GM12875 (cell line): Measurements from ENCODE around the gene ROBO1.
A peak's percentile ranks its signal among the peaks of the same experiment; 100 is the strongest.
"Not testable (repeated sequence)": the region's sequence is repeated elsewhere in the genome, so short reads cannot be mapped to it uniquely, and the experiment has no call there.

Experiments used
- H3K4me3 ChIP-seq: one replicate; pipeline ENCODE4 v1.5.1; 2011; ENCODE audit warnings: low read depth, low read length, control low read depth
- CTCF ChIP-seq: IDR thresholded peaks from 2 replicates; pipeline ENCODE4 v1.5.1; 2011; ENCODE audit warnings: low read depth, mild to moderate bottlenecking, control low read depth, inconsistent platforms, low read length, moderate library complexity, borderline replicate concordance; ENCODE audit not compliant: insufficient read depth

ROBO1 gene

GRCh38 chr3:79515072-79515471, 252.7 kb downstream of the ROBO1 start:
- TF ChIP-seq CTCF: no peak
- H3K4me3 ChIP-seq: no peak overlapping the region

GRCh38 chr3:79514069-79514468, 253.7 kb downstream of the ROBO1 start:
- no peak overlapping the region for H3K4me3 ChIP-seq
- no peak for TF ChIP-seq CTCF

GRCh38 chr3:79506751-79507150, 261.0 kb downstream of the ROBO1 start:
- TF ChIP-seq CTCF: no peak
- H3K4me3 ChIP-seq: no peak overlapping the region

GRCh38 chr3:79502216-79502681, 265.5 kb downstream of the ROBO1 start:
- H3K4me3 ChIP-seq: not testable (repeated sequence)

GRCh38 chr3:79497447-79498111, 270.2 kb downstream of the ROBO1 start:
- TF ChIP-seq CTCF: peak; percentile 42; the same call in 1 of the 2 replicates
- no peak overlapping the region for H3K4me3 ChIP-seq

GRCh38 chr3:79491029-79491641, 276.7 kb downstream of the ROBO1 start:
- no peak for TF ChIP-seq CTCF
- H3K4me3 ChIP-seq: no peak overlapping the region

GRCh38 chr3:79490165-79491028, 277.4 kb downstream of the ROBO1 start:
- no peak for TF ChIP-seq CTCF
- no peak overlapping the region for H3K4me3 ChIP-seq
